H1 (cell line): ENCODE results near the gene TRMT10B. TPM values are rescaled to one million over a fixed set of nuclear protein-coding genes. Genes with fewer than 3 reads are reported as not detected.

Experiments
- CTCF ChIA-PET: fragments of 300-600 bp; sonication (Branson Sonifier 250); formaldehyde crosslinking; loops from one replicate; lab custom pipeline; 2021; ENCODE audit not compliant: partially characterized antibody; lab: Charles Lee
- POLR2A ChIA-PET: fragments of 300-600 bp; sonication (Branson Sonifier 250); formaldehyde crosslinking; loops from one replicate; lab custom pipeline; 2021; ENCODE audit warnings: inconsistent platforms; ENCODE audit not compliant: partially characterized antibody; lab: Charles Lee
- DNase-seq, 2 experiments: peaks; one replicate each; pipeline versions ENCODE4 v3.0.0 to v3.0.0-alpha.2; 2010 to 2022; ENCODE audit warnings: low spot score in 2 of 2, low read depth in 1 of 2, mixed read lengths in 1 of 2
- FAIRE-seq: peaks from 2 replicates; lab custom pipeline; 2011; peaks lifted over from hg19 to GRCh38; lab: Jason Lieb, UNC
- H2AFZ ChIP-seq: 2 replicates; pipeline ENCODE4 v1.8.1; 2012; ENCODE audit warnings: low read length, inconsistent platforms
- H2AK5ac ChIP-seq: 2 replicates; pipeline ENCODE4 v1.6.1; 2013; ENCODE audit warnings: low read depth, low read length
- H2BK120ac ChIP-seq: replicated peaks from 2 replicates; pipeline ENCODE3; 2013; ENCODE audit warnings: low read depth, low read length, inconsistent platforms
- H2BK12ac ChIP-seq: 2 replicates; pipeline ENCODE4 v1.6.1; 2013; ENCODE audit warnings: low read depth, low read length
- H2BK15ac ChIP-seq: 2 replicates; pipeline ENCODE4 v1.6.1; 2013; ENCODE audit warnings: low read length
- H2BK20ac ChIP-seq: 2 replicates; pipeline ENCODE4 v1.6.1; 2013; ENCODE audit warnings: low read length
- H2BK5ac ChIP-seq: 2 replicates; pipeline ENCODE4 v1.6.1; 2013; ENCODE audit warnings: low read depth, low read length
- H3K14ac ChIP-seq: 2 replicates; pipeline ENCODE4 v1.6.1; 2013; ENCODE audit warnings: inconsistent platforms; ENCODE audit not compliant: insufficient read length
- H3K18ac ChIP-seq: 2 replicates; pipeline ENCODE4 v1.6.1; 2013; ENCODE audit warnings: low read length; ENCODE audit errors: extremely low read depth
- H3K23ac ChIP-seq: 2 replicates; pipeline ENCODE4 v1.6.1; 2013; ENCODE audit warnings: inconsistent platforms; ENCODE audit not compliant: insufficient read length
- H3K23me2 ChIP-seq: 2 replicates; pipeline ENCODE4 v1.6.1; 2013; ENCODE audit warnings: low read depth, low read length
- H3K27ac ChIP-seq: 2 replicates; pipeline ENCODE4 v1.6.1; 2011; ENCODE audit warnings: low read depth, low read length, inconsistent platforms
- H3K27me3 ChIP-seq, 4 experiments: replicated peaks in 1 of 4; 1 replicate in 1 of 4; 2 replicates in 3 of 4; pipeline versions ENCODE4 v1.6.1 to v1.8.1; 2011 to 2013; ENCODE audit warnings: low read length in 3 of 4, mild to moderate bottlenecking in 3 of 4, inconsistent platforms in 2 of 4, mixed read lengths in 2 of 4, moderate library complexity in 1 of 4; ENCODE audit not compliant: control insufficient read depth in 3 of 4, insufficient read depth in 3 of 4; ENCODE audit errors: extremely low read depth in 1 of 4
- H3K36me3 ChIP-seq, 4 experiments: 2 replicates each; pipeline versions ENCODE4 v1.6.1 to v1.8.1; 2011 to 2013; ENCODE audit warnings: mild to moderate bottlenecking in 4 of 4, low read length in 3 of 4, moderate library complexity in 2 of 4, control low read depth in 1 of 4, inconsistent platforms in 1 of 4; ENCODE audit not compliant: insufficient read depth in 4 of 4, control insufficient read depth in 2 of 4
- H3K4ac ChIP-seq: replicated peaks from 2 replicates; pipeline ENCODE3; 2013; ENCODE audit warnings: low read length, low read depth, mixed read lengths, inconsistent platforms; ENCODE audit not compliant: insufficient read length
- H3K4me1 ChIP-seq, 4 experiments: replicated peaks in 1 of 4; 1 replicate in 1 of 4; 2 replicates in 3 of 4; pipeline versions ENCODE4 v1.6.1 to v1.8.1; 2011 to 2013; ENCODE audit warnings: low read length in 3 of 4, inconsistent platforms in 2 of 4, mixed read lengths in 1 of 4; ENCODE audit not compliant: insufficient read depth in 4 of 4, control insufficient read depth in 3 of 4
- H3K4me2 ChIP-seq, 2 experiments: 2 replicates each; pipeline versions ENCODE4 v1.6.1 to v1.8.1; 2011 to 2013; ENCODE audit warnings: low read depth in 2 of 2, low read length in 2 of 2, control low read depth in 1 of 2, inconsistent platforms in 1 of 2, mild to moderate bottlenecking in 1 of 2; ENCODE audit not compliant: insufficient read depth in 1 of 2
- H3K4me3 ChIP-seq, 4 experiments: fragments of 200-600, 300-600 bp in 1 of 4; sonication (generic), shearing (Covaris generic), sonication (Bioruptor Twin) in 1 of 4; 2 replicates each; pipeline versions ENCODE4 v1.5.1 to v1.8.1; 2011 to 2016; ENCODE audit warnings: low read length in 4 of 4, low read depth in 3 of 4, control low read depth in 2 of 4, inconsistent platforms in 2 of 4, mild to moderate bottlenecking in 2 of 4, mixed read lengths in 1 of 4, moderate library complexity in 1 of 4; ENCODE audit not compliant: insufficient read depth in 2 of 4; ENCODE audit errors: extremely low read depth in 1 of 4
- H3K56ac ChIP-seq: replicated peaks from 2 replicates; pipeline ENCODE3; 2013; ENCODE audit warnings: low read depth, mild to moderate bottlenecking, mixed read lengths, low read length, inconsistent platforms; ENCODE audit not compliant: insufficient read length
- H3K79me1 ChIP-seq: 2 replicates; pipeline ENCODE4 v1.6.1; 2013; ENCODE audit warnings: low read depth, low read length, control low read depth
- H3K79me2 ChIP-seq, 2 experiments: 2 replicates each; pipeline versions ENCODE4 v1.6.1 to v1.8.1; 2012 to 2013; ENCODE audit warnings: low read length in 2 of 2, mild to moderate bottlenecking in 2 of 2, inconsistent platforms in 1 of 2; ENCODE audit not compliant: insufficient read depth in 2 of 2, control insufficient read depth in 1 of 2
- H3K9ac ChIP-seq, 4 experiments: replicated peaks in 1 of 4; 1 replicate in 1 of 4; 2 replicates in 3 of 4; pipeline versions ENCODE4 v1.6.1 to v1.8.1; 2011 to 2013; ENCODE audit warnings: low read depth in 3 of 4, low read length in 3 of 4, control low read depth in 2 of 4, mild to moderate bottlenecking in 2 of 4, moderate library complexity in 2 of 4, inconsistent platforms in 1 of 4; ENCODE audit errors: extremely low read depth in 1 of 4
- H3K9me3 ChIP-seq, 2 experiments: 2 replicates each; pipeline versions ENCODE4 v1.6.1 to v1.8.1; 2012 to 2013; ENCODE audit warnings: mild to moderate bottlenecking in 2 of 2, moderate library complexity in 2 of 2, control low read depth in 1 of 2, inconsistent platforms in 1 of 2, low read depth in 1 of 2, low read length in 1 of 2, mixed read lengths in 1 of 2; ENCODE audit not compliant: insufficient read depth in 2 of 2
- H4K20me1 ChIP-seq, 2 experiments: replicated peaks in 1 of 2; 2 replicates each; pipeline versions ENCODE3 to v1.8.1; 2011 to 2013; ENCODE audit warnings: inconsistent platforms in 2 of 2, low read length in 2 of 2, mild to moderate bottlenecking in 1 of 2; ENCODE audit not compliant: insufficient read depth in 2 of 2, control insufficient read depth in 1 of 2
- H4K5ac ChIP-seq: 2 replicates; pipeline ENCODE4 v1.6.1; 2013; ENCODE audit warnings: low read length, low read depth, mixed read lengths, inconsistent platforms; ENCODE audit not compliant: insufficient read length
- H4K8ac ChIP-seq: 2 replicates; pipeline ENCODE4 v1.8.0; 2013; ENCODE audit warnings: mild to moderate bottlenecking, moderate library complexity, low read length, inconsistent platforms; ENCODE audit not compliant: insufficient read depth; ENCODE audit errors: extremely low read depth
- H4K91ac ChIP-seq: replicated peaks from 2 replicates; pipeline ENCODE3; 2013; ENCODE audit warnings: low read length, mixed read lengths, inconsistent platforms; ENCODE audit not compliant: insufficient read length
- BACH1 ChIP-seq: IDR thresholded peaks from 2 replicates; pipeline ENCODE4 v1.6.1; 2012; ENCODE audit warnings: low read length, improper control_type of control experiment
- BCL11A ChIP-seq, 2 experiments: IDR thresholded peaks; one replicate each; pipeline ENCODE4 v1.6.1; 2011; ENCODE audit warnings: low read depth in 2 of 2, low read length in 2 of 2, mild to moderate bottlenecking in 2 of 2
- CBX5 ChIP-seq: fragments of 300-800, 300-1000 bp; sonication (generic); IDR thresholded peaks from 2 replicates; pipeline ENCODE4 v1.7.1; 2016; ENCODE audit warnings: antibody characterized with exemption, low read length, low read depth
- CHD2 ChIP-seq: IDR thresholded peaks from 2 replicates; pipeline ENCODE4 v1.6.1; 2012; ENCODE audit warnings: low read length, improper control_type of control experiment
- EP300 ChIP-seq, 2 experiments: IDR thresholded peaks; 1 replicate in 1 of 2; 2 replicates in 1 of 2; pipeline ENCODE4 v1.6.1; 2011 to 2012; ENCODE audit warnings: low read depth in 2 of 2, low read length in 2 of 2, mild to moderate bottlenecking in 2 of 2, borderline replicate concordance in 1 of 2, inconsistent platforms in 1 of 2, moderate library complexity in 1 of 2
- HDAC6 ChIP-seq: IDR thresholded peaks from one replicate; pipeline ENCODE4 v1.7.1; 2012; ENCODE audit warnings: low read depth, mild to moderate bottlenecking, inconsistent platforms, low read length, moderate library complexity
- KDM5A ChIP-seq: fragments of 200-600 bp; IDR thresholded peaks from 2 replicates; pipeline ENCODE4 v1.7.1; 2012; ENCODE audit warnings: mild to moderate bottlenecking, low read length, inconsistent platforms, mixed read lengths
- POLR2AphosphoS5 ChIP-seq: IDR thresholded peaks from 2 replicates; pipeline ENCODE4 v1.6.1; 2011; ENCODE audit warnings: low read depth, low read length
- RXRA ChIP-seq: IDR thresholded peaks from 2 replicates; pipeline ENCODE4 v1.6.1; 2011; ENCODE audit warnings: low read depth, mild to moderate bottlenecking, low read length, moderate library complexity; ENCODE audit not compliant: insufficient read depth
- SIX5 ChIP-seq: IDR thresholded peaks from 2 replicates; pipeline ENCODE4 v1.6.1; 2011; ENCODE audit warnings: mild to moderate bottlenecking, low read depth, low read length
- SUZ12 ChIP-seq: fragments of 200-600 bp; sonication (generic); IDR thresholded peaks from 2 replicates; pipeline ENCODE4 v1.6.1; 2012; ENCODE audit warnings: mild to moderate bottlenecking, inconsistent platforms, low read length, moderate library complexity, mixed read lengths
- TEAD4 ChIP-seq: IDR thresholded peaks from 2 replicates; pipeline ENCODE4 v1.6.1; 2012; ENCODE audit warnings: low read depth, low read length, inconsistent platforms, mixed read lengths
- YY1 ChIP-seq: IDR thresholded peaks from 2 replicates; pipeline ENCODE4 v1.6.1; 2011; ENCODE audit warnings: low read depth, mild to moderate bottlenecking, low read length
- WGBS, 2 experiments: shearing (Covaris generic) in 1 of 2; methylation state at CpG; one replicate each; pipeline versions ENCODE4 v1.1.6 to v1.1.7; 2013 to 2015; ENCODE audit warnings: low lambda C conversion rate in 2 of 2, mixed read lengths in 2 of 2, inconsistent platforms in 1 of 2, low coverage in 1 of 2, missing lambda C conversion rate in 1 of 2; ENCODE audit not compliant: insufficient replicate concordance in 2 of 2, insufficient coverage in 1 of 2, insufficient read length in 1 of 2; ENCODE audit errors: extremely low coverage in 1 of 2, missing lambda C conversion rate in 1 of 2; 5-methylcytosine and 5-hydroxymethylcytosine counted together
- polyA plus RNA-seq, 7 experiments: library from polyadenylated mRNA; depleted of rRNA in 3 of 7; stranded (reverse) in 5 of 7; unstranded in 2 of 7; fragments of >200 nt in 5 of 7; fragments of 200-250 nt in 2 of 7; gene quantifications; 1 replicate in 5 of 7; 2 replicates in 1 of 7; 4 replicates in 1 of 7; pipeline versions ENCODE4 v1.2.1 to v1.2.3, GENCODE V29; 2011 to 2013; ENCODE audit warnings: missing spikeins in 2 of 7, mixed read lengths in 2 of 7
- total RNA-seq: library from RNA; stranded (reverse); fragmentation: NEBNext Ultra II Directional; extraction: Animal tissue kit (Norgen Biotek cat#: 25700); gene quantifications from 2 replicates; pipeline ENCODE4 v1.2.1, GENCODE V29; 2021
- TF ChIP-seq, protein P1 (sequence below): IDR thresholded peaks from 2 replicates; pipeline ENCODE4 v1.6.1; 2011; ENCODE audit warnings: low read depth, mild to moderate bottlenecking, low read length; ENCODE audit not compliant: insufficient read depth

Gene TRMT10B
- total and polyA plus RNA-seq, 2 of the 8 experiments (the other 6 are each of a cell fraction or from before 2014, with no cell fraction given): 2.4 to 4.5 TPM

DNA sequence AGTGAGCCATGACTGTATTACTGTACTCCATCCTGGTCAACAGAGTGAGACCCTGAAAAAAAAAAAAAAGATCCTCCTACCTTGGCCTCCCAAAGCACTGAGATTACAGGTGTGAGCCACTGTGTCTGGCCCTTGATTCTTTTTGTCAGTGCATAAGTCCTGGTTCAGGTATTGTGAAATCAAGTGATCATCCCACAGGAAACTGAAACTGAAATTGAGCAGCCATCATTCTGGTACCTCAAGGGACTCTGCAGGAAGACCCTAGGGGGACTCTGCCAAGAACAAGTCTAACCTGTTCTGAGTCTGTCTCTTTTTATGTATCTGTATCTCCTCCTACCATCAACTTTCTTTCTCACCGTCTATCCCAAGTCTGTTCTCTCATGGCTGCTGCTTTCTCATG lies 45.1 kb downstream of the TRMT10B start:
- Histone ChIP-seq H2BK12ac (no peak overlapping the region), H3K9ac (no peak overlapping the region), H2BK120ac (no peak overlapping the region), H3K4me3 (no peak overlapping the region), H3K56ac (no peak overlapping the region), H3K9me3 (no peaks in the 10 kb centered on the region), H3K23ac (no peak overlapping the region), H4K91ac (no peak overlapping the region), H3K23me2 (peaks cover 6% of the 10 kb centered on the region; the same call in 1 of the 2 replicates), H2BK5ac (no peak overlapping the region), H2AFZ (no peak overlapping the region), H3K14ac (no peak overlapping the region), H3K18ac (no peak overlapping the region), H3K27ac (no peak overlapping the region), H4K20me1 (peaks cover 4 to 8% of the 10 kb centered on the region in 2 experiments), H2AK5ac (no peak overlapping the region), H4K8ac (no peak overlapping the region), H3K27me3 (no peaks in the 10 kb centered on the region; a peak in 1 of 7 replicates), H3K36me3 (no peaks in the 10 kb centered on the region), H2BK20ac (no peak overlapping the region), H4K5ac (no peak overlapping the region), H3K4me2 (no peak overlapping the region), H2BK15ac (no peak overlapping the region), H3K79me1 (peaks cover 2% of the 10 kb centered on the region; the same call in 1 of the 2 replicates), H3K79me2 (peaks cover 0 to 21% of the 10 kb centered on the region in 2 experiments; a peak in 2 of 4 replicates), H3K4me1 (peaks cover 2 to 11% (median 5%) of the 10 kb centered on the region in 4 experiments; a peak in 6 of 7 replicates), H3K4ac (no peak overlapping the region)
- FAIRE-seq (no peak), DNase-seq (no peak)
- ChIA-PET CTCF (interaction anchor here (1.0 kb wide), 1 partner anchor 12 kb away, joined by 4 read pairs; no protein-coding TSS in a partner anchor), POLR2A (no interaction called here)
- WGBS, 2 experiments: 93% methylated on average over 1 of the region's 1 CpG; no CpG with 5 or more reads in 1 of the 2 experiments
- TF ChIP-seq EP300 (IDR thresholded peaks at IDR 0.05; ENCODE audit: borderline replicate concordance in 1 of 2, low read depth in 2 of 2, low read length in 2 of 2) (no peak), BACH1 (no peak), CHD2 (no peak), BCL11A (IDR thresholded peaks at IDR 0.05; ENCODE audit: low read depth in 2 of 2, low read length in 2 of 2) (no peak), POLR2AphosphoS5 (no peak), HDAC6 (no peak), KDM5A (no peak), CBX5 (no peak), SIX5 (no peak), RXRA (no peak), YY1 (no peak), TEAD4 (no peak), SUZ12 (no peak)
- TF ChIP-seq, protein P1, sequence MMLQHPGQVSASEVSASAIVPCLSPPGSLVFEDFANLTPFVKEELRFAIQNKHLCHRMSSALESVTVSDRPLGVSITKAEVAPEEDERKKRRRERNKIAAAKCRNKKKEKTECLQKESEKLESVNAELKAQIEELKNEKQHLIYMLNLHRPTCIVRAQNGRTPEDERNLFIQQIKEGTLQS: no peak
